Measurements from ENCODE around the gene SPOCK2.
"Not testable (repeated sequence)": the region's sequence is repeated elsewhere in the genome, so short reads cannot be mapped to it uniquely, and the experiment has no call there.

The SPOCK2 gene

GRCh38 chr10:72087969-72088888, at the start of gene SPOCK2:
SPOCK2 (minus strand) TSS chr10:72088551; CDS start chr10:72088328, 223 bp downstream.
- no peak for DNase-seq (ENCODE audit: low read depth, low spot score)

- DNase-seq (ENCODE audit: low read depth, low spot score), result no peak
Observed at GRCh38 chr10:72137583-72137982, 49.2 kb upstream of the SPOCK2 start.

- not testable (repeated sequence) for DNase-seq (ENCODE audit: low read depth, low spot score)
Observed at GRCh38 chr10:72136225-72136624, 47.9 kb upstream of the SPOCK2 start.

GRCh38 chr10:72134785-72135767, 46.7 kb upstream of the SPOCK2 start:
- DNase-seq (ENCODE audit: low read depth, low spot score), result no peak

GRCh38 chr10:72133517-72133916, 45.2 kb upstream of the SPOCK2 start:
- no peak for DNase-seq (ENCODE audit: low read depth, low spot score)

GRCh38 chr10:72132854-72133253, 44.5 kb upstream of the SPOCK2 start:
- DNase-seq (ENCODE audit: low read depth, low spot score), result no peak

- DNase-seq (ENCODE audit: low read depth, low spot score), result no peak
Observed at GRCh38 chr10:72127571-72127970, 39.2 kb upstream of the SPOCK2 start.

GRCh38 chr10:72126872-72127232, 38.5 kb upstream of the SPOCK2 start:
- DNase-seq (ENCODE audit: low read depth, low spot score), result no peak

- peak; percentile 26 for DNase-seq (ENCODE audit: low read depth, low spot score)
Observed at GRCh38 chr10:72126184-72126871, 38.0 kb upstream of the SPOCK2 start.

- no peak for DNase-seq (ENCODE audit: low read depth, low spot score)
Observed at GRCh38 chr10:72124989-72125388, 36.6 kb upstream of the SPOCK2 start.

GRCh38 chr10:72124381-72124780, 36.0 kb upstream of the SPOCK2 start:
- DNase-seq (ENCODE audit: low read depth, low spot score), result no peak

- DNase-seq (ENCODE audit: low read depth, low spot score), result no peak
Observed at GRCh38 chr10:72123616-72124015, 35.3 kb upstream of the SPOCK2 start.

- DNase-seq (ENCODE audit: low read depth, low spot score), result no peak
Observed at GRCh38 chr10:72122221-72122620, 33.9 kb upstream of the SPOCK2 start.

- DNase-seq (ENCODE audit: low read depth, low spot score), result no peak
Observed at GRCh38 chr10:72121389-72121788, 33.0 kb upstream of the SPOCK2 start.

- no peak for DNase-seq (ENCODE audit: low read depth, low spot score)
Observed at GRCh38 chr10:72116372-72116771, 28.0 kb upstream of the SPOCK2 start.

- DNase-seq (ENCODE audit: low read depth, low spot score), result no peak
Observed at GRCh38 chr10:72114706-72115450, 26.5 kb upstream of the SPOCK2 start.

- DNase-seq (ENCODE audit: low read depth, low spot score), result no peak
Observed at GRCh38 chr10:72110673-72111401, 22.5 kb upstream of the SPOCK2 start.

- no peak for DNase-seq (ENCODE audit: low read depth, low spot score)
Observed at GRCh38 chr10:72109636-72110157, 21.3 kb upstream of the SPOCK2 start.

GRCh38 chr10:72108830-72109635, 20.7 kb upstream of the SPOCK2 start:
- DNase-seq (ENCODE audit: low read depth, low spot score), result no peak
